Measurements from ENCODE around the gene DNAJB4.
A peak's percentile ranks its signal among the peaks of the same experiment; 100 is the strongest.
"Not testable (repeated sequence)": the region's sequence is repeated elsewhere in the genome, so short reads cannot be mapped to it uniquely, and the experiment has no call there.

DNAJB4 gene

DNA sequence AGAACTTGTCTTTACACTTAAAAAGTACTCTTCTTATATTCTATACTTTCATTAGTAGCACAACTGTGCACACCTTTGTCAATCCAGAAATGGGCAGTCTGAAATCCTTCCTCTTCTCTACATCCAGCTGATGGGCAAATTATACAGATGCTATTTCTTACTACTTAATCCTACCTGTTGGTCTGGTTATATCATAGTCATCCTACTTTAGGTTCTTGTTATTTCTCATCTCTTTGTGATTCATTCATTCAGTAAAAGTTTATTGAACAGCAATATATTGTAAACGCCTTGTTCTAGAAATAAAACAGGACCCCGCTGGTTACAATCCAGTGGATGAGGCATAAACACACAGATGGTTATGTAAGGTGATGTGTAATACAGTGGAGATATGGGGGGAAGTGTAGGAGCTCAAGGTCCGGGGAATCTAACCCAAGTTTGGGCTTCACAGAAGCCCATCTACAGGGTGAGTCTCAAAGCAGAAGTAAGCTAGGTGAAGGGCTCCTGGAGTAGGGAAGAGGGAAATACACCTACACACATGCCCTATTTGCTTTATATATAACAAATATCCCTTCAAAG, 14.0 kb upstream of the DNAJB4 start:
- Histone ChIP-seq H3K27me3 (ENCODE audit: insufficient read depth, low read length) (no peaks in the 10 kb centered on the region), H3K9me3 (ENCODE audit: insufficient read depth, low read depth, low read length) (no peaks in the 10 kb centered on the region), H3K27ac (ENCODE audit: low read depth, low read length) (no peak overlapping the region), H3K4me1 (ENCODE audit: insufficient read depth, low read length) (peaks cover 11% of the 10 kb centered on the region), H3K36me3 (ENCODE audit: insufficient read depth, low read length) (peaks cover 32% of the 10 kb centered on the region), H3K9ac (ENCODE audit: low read depth, low read length) (no peak overlapping the region), H3K4me3 (ENCODE audit: low read length) (no peak overlapping the region)
- 96% methylated on average over 3 of the region's 3 CpGs for WGBS

DNA sequence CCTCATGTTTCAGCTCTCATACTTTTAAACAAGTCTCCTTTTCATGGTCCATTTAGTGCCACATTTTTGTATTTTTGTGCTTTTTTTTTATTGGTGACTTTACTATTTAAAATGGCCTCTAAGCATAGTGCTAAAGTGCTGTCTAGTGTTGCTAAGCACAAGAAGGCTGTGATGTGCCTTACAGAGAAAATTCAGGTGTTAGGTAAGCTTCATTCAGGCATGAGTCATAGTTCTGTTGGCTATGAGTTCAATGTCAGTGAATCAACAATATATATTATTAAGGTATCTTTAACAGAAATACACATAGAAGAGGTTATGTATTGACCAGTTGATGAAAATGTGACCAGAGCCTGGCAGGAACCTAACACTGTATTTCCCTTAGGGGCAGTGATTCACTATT, 13.1 kb upstream of the DNAJB4 start:
- Histone ChIP-seq H3K9me3 (ENCODE audit: insufficient read depth, low read depth, low read length) (no peaks in the 10 kb centered on the region), H3K27me3 (ENCODE audit: insufficient read depth, low read length) (no peaks in the 10 kb centered on the region), H3K4me1 (ENCODE audit: insufficient read depth, low read length) (0 out of 2 replicates have a peak, but pooled peaks cover 2% of the 10 kb centered on the region), H3K4me3 (ENCODE audit: low read length) (no peak overlapping the region), H3K9ac (ENCODE audit: low read depth, low read length) (no peak overlapping the region), H3K36me3 (ENCODE audit: insufficient read depth, low read length) (peaks cover 37% of the 10 kb centered on the region), H3K27ac (ENCODE audit: low read depth, low read length) (no peak overlapping the region)

DNA sequence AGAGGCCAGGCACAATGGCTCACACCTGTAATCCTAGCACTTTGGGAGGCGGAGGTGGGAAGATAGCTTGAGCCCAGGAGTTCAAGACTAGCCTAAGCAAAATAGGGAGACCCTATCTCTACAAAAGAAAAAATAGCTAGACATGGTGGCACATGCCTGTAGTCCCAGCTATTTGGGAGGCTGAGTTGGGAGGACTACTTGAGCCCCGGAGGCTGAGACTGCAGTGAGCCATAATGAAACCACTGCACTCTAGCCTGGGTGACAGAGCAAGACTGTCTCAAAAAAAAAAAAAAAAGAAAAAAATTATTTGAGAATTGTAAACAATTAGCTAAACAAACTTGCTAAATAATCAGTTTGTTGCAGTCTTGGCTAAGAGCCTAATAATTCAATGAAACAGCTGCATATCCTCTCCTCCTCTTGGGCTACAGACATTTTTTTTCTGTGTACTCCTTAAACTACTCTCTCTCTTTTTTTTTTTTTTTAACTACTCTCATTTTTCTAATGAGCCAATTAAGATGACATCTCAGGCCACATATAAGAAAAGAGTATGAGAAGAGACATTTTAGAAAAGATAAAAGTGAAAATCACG, 10.5 kb upstream of the DNAJB4 start:
- Histone ChIP-seq H3K27me3 (ENCODE audit: insufficient read depth, low read length) (no peaks in the 10 kb centered on the region), H3K27ac (ENCODE audit: low read depth, low read length) (no peak overlapping the region), H3K36me3 (ENCODE audit: insufficient read depth, low read length) (peaks cover 40% of the 10 kb centered on the region), H3K9me3 (ENCODE audit: insufficient read depth, low read depth, low read length) (no peaks in the 10 kb centered on the region), H3K4me3 (ENCODE audit: low read length) (no peak overlapping the region), H3K9ac (ENCODE audit: low read depth, low read length) (no peak overlapping the region), H3K4me1 (ENCODE audit: insufficient read depth, low read length) (no peaks in the 10 kb centered on the region)
- 99% methylated on average over 3 of the region's 3 CpGs for WGBS

DNA sequence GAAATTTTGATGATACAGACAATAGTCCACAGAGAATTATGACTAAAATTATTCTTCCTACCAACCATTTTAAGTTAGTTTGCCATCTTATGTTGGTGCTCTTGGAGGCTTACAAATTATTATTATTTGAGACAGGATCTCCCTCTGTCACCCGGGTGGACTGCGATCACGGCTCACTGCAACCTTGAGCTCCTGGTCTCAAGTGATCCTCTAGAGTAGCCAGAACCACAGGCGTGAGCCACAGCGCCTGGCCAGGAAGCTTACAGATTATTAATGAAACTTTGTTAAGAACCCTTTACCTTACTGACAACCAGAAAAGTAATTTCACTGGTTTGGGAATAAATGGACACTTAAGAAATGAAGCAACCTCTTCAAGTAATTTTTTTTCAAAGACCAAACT, 8.0 kb upstream of the DNAJB4 start:
- Histone ChIP-seq H3K4me3 (ENCODE audit: low read length) (no peak overlapping the region), H3K27me3 (ENCODE audit: insufficient read depth, low read length) (no peaks in the 10 kb centered on the region), H3K9me3 (ENCODE audit: insufficient read depth, low read depth, low read length) (no peaks in the 10 kb centered on the region), H3K9ac (ENCODE audit: low read depth, low read length) (no peak overlapping the region), H3K36me3 (ENCODE audit: insufficient read depth, low read length) (peaks cover 35% of the 10 kb centered on the region), H3K4me1 (ENCODE audit: insufficient read depth, low read length) (no peaks in the 10 kb centered on the region), H3K27ac (ENCODE audit: low read depth, low read length) (no peak overlapping the region)
- 97% methylated on average over 5 of the region's 5 CpGs for WGBS

DNA sequence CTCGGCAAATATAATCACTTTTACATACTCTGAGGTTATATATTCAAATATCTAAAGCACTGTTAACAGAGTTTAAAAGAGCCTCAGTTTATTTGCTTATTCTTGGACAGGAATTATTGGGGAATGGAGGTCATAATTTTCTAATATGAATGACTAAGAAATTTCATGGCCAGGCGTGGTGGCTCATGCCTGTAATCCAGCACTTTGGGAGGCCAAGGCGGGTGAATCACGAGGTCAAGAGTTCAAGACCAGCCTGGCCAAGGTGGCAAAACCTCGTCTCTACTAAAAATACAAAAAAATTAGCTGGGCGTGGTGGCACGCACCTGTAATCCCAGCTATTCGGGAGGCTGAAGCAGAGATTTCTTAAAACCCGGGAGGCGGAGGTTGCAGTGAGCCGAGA, 4.2 kb upstream of the DNAJB4 start:
- H3K27ac ChIP-seq (ENCODE audit: low read depth, low read length); H3K9ac ChIP-seq (ENCODE audit: low read depth, low read length); H3K27me3 ChIP-seq (ENCODE audit: insufficient read depth, low read length); H3K9me3 ChIP-seq (ENCODE audit: insufficient read depth, low read depth, low read length); H3K36me3 ChIP-seq (ENCODE audit: insufficient read depth, low read length); H3K4me3 ChIP-seq (ENCODE audit: low read length): not testable (repeated sequence)
- WGBS = 94% methylated on average over 11 of the region's 11 CpGs
- H3K4me1 ChIP-seq (ENCODE audit: insufficient read depth, low read length) = peaks cover 21% of the 10 kb centered on the region

DNA sequence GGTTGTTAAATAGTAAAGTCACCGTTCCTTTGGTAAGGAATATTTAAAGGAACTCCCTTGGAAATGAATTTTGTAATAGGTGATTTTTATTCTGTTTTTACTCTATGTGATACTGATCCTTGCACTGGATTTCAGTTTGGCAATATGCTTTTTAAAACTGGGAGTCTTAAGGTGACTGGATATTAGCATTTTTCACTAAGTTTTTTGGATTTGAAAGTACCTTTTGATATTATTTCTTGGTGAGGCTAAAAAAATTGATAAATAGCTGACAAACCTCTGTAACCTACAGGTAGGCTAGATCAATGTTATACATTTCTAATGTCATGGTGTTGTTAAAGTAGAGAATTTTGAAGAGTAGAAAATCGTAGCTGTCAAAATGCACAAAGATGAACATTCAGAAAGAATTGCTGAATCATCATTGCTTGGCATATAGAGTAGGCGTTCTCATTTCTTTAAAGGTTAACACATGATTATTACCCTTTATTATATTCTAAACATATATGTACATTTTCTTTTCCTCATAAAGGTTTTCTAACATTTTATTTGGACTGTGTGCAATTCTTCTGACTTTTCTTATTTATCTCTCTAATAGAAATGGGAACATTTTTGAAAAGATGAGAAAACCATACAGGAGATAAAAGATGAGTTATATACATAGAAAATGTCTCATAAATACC, 1.5 kb upstream of the DNAJB4 start:
- H3K9ac ChIP-seq (ENCODE audit: low read depth, low read length) = no peak overlapping the region
- no peaks in the 10 kb centered on the region for H3K36me3 ChIP-seq (ENCODE audit: insufficient read depth, low read length)
- H3K4me3 ChIP-seq (ENCODE audit: low read length) = peak overlapping the region; percentile 55; the same call in 1 of the 2 replicates
- H3K27ac ChIP-seq (ENCODE audit: low read depth, low read length) = peak overlapping the region; percentile 2; the same call in 1 of the 2 replicates
- H3K9me3 ChIP-seq (ENCODE audit: insufficient read depth, low read depth, low read length) = no peaks in the 10 kb centered on the region
- H3K4me1 ChIP-seq (ENCODE audit: insufficient read depth, low read length) = peaks cover 31% of the 10 kb centered on the region
- 86% methylated on average over 2 of the region's 3 CpGs for WGBS
- H3K27me3 ChIP-seq (ENCODE audit: insufficient read depth, low read length) = no peaks in the 10 kb centered on the region

DNA sequence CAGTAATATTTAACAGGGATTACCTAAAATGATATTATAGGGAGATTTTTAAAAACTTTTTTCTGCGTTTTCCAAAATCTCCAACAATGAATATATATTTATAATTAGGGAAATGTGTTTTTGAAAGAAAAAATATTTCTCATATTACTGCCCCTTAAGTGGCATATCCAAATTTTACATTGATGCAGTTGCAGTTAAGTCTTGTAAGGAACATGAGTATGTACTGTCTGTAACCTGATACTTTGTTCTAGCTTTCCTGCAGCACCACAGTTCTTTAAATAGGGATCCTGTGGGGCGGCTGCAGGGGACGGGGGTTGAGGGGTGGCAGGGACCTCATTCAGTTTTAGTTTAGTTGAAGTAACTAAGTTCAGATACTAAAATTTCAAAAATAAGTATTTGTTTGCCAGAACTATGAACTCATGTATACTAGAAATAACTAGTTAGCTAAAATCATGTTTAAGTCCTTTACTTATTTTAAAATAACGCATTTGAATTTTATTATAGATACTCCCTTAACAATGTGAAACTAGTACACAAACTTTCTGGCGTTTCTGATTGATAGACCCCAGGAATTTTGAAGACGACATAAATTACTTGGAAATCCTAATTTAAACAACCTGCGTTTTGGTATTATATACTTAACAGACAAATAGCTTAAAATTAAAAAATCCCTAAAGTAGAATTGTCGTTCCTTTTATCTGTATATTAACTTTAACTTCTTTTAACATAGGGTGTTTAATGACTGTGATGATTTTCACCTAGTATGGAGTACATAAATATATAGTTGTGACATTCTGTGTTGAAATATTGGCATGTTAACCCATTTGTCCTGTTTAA, 639 bp upstream of the DNAJB4 start:
- Histone ChIP-seq H3K9ac (ENCODE audit: low read depth, low read length) (peak overlapping the region; percentile 93), H3K27ac (ENCODE audit: low read depth, low read length) (peak overlapping the region; percentile 90), H3K9me3 (ENCODE audit: insufficient read depth, low read depth, low read length) (no peaks in the 10 kb centered on the region), H3K27me3 (ENCODE audit: insufficient read depth, low read length) (no peaks in the 10 kb centered on the region), H3K36me3 (ENCODE audit: insufficient read depth, low read length) (no peaks in the 10 kb centered on the region), H3K4me3 (ENCODE audit: low read length) (peak overlapping the region; percentile 55), H3K4me1 (ENCODE audit: insufficient read depth, low read length) (peaks cover 31% of the 10 kb centered on the region)
- WGBS = 10% methylated on average over 4 of the region's 8 CpGs

DNA sequence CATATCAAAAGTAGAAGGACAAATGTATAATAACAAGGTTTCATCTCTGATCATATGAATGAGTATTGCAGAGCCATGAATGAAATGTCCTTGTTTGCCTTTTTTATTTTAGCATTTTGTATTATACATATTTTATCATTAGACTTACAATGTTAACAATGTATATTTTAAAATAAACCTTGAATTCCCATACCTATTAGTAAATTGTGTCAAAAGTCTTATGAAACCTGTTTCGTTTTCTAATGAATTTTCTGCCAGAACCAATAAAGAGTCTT, 646 bp downstream of the DNAJB4 start:
- no peaks in the 10 kb centered on the region for H3K36me3 ChIP-seq (ENCODE audit: insufficient read depth, low read length)
- H3K9ac ChIP-seq (ENCODE audit: low read depth, low read length) = peak overlapping the region; percentile 93; the same call in 1 of the 2 replicates
- peaks cover 31% of the 10 kb centered on the region for H3K4me1 ChIP-seq (ENCODE audit: insufficient read depth, low read length)
- H3K27me3 ChIP-seq (ENCODE audit: insufficient read depth, low read length) = no peaks in the 10 kb centered on the region
- no peaks in the 10 kb centered on the region for H3K9me3 ChIP-seq (ENCODE audit: insufficient read depth, low read depth, low read length)
- peak overlapping the region; percentile 55 for H3K4me3 ChIP-seq (ENCODE audit: low read length)
- no peak overlapping the region for H3K27ac ChIP-seq (ENCODE audit: low read depth, low read length)
- no CpG with 5 or more reads among the region's 1 CpG for WGBS

DNA sequence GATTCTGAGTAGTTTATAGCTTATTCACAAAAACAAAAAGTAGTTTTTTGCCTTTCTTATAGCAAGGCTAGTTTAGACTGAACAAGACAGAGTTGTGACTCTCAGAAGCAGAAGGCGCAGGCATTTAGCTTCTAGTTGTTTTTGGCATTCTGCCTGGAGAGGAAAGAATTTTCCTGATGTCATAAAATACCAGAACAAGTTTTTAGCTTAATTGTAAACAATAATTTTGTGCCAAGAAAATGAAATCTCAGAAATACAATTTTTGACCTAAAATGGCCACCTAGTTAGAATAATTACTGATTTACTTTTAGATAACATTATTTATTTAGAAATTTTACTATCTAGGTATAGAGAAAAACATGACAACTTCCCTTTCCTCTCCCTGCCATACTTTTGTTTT, 1.0 kb downstream of the DNAJB4 start:
- H3K4me1 ChIP-seq (ENCODE audit: insufficient read depth, low read length) = peaks cover 31% of the 10 kb centered on the region
- 100% methylated on average over 1 of the region's 1 CpG for WGBS
- H3K9me3 ChIP-seq (ENCODE audit: insufficient read depth, low read depth, low read length) = no peaks in the 10 kb centered on the region
- H3K27me3 ChIP-seq (ENCODE audit: insufficient read depth, low read length) = no peaks in the 10 kb centered on the region
- no peaks in the 10 kb centered on the region for H3K36me3 ChIP-seq (ENCODE audit: insufficient read depth, low read length)
- H3K27ac ChIP-seq (ENCODE audit: low read depth, low read length) = no peak overlapping the region
- H3K4me3 ChIP-seq (ENCODE audit: low read length) = peak overlapping the region; percentile 55
- H3K9ac ChIP-seq (ENCODE audit: low read depth, low read length) = peak overlapping the region; percentile 93; the same call in 1 of the 2 replicates

DNA sequence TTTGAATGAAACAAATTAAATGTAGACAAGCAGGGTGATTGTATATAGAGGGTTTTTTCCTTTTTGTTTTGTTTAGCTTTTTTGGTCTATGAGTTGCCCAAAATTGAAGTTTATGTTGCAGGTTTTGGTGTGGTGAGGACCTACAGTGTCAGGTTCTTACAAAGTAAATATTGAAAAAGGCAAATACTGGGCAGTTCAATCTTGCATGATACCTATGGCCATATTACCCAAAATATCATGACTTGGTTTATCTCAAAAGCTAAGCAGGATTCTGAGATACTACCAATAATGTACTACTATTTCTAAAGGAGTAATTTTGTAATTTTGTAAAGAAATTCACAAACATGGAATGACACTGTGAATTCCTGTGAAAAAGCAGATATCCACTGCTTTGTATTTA, 1.8 kb downstream of the DNAJB4 start:
- Histone ChIP-seq H3K9me3 (ENCODE audit: insufficient read depth, low read depth, low read length) (no peaks in the 10 kb centered on the region), H3K27me3 (ENCODE audit: insufficient read depth, low read length) (no peaks in the 10 kb centered on the region), H3K27ac (ENCODE audit: low read depth, low read length) (no peak overlapping the region), H3K36me3 (ENCODE audit: insufficient read depth, low read length) (no peaks in the 10 kb centered on the region), H3K4me1 (ENCODE audit: insufficient read depth, low read length) (peaks cover 31% of the 10 kb centered on the region), H3K9ac (ENCODE audit: low read depth, low read length) (no peak overlapping the region), H3K4me3 (ENCODE audit: low read length) (peak overlapping the region; percentile 55; the same call in 1 of the 2 replicates)

DNA sequence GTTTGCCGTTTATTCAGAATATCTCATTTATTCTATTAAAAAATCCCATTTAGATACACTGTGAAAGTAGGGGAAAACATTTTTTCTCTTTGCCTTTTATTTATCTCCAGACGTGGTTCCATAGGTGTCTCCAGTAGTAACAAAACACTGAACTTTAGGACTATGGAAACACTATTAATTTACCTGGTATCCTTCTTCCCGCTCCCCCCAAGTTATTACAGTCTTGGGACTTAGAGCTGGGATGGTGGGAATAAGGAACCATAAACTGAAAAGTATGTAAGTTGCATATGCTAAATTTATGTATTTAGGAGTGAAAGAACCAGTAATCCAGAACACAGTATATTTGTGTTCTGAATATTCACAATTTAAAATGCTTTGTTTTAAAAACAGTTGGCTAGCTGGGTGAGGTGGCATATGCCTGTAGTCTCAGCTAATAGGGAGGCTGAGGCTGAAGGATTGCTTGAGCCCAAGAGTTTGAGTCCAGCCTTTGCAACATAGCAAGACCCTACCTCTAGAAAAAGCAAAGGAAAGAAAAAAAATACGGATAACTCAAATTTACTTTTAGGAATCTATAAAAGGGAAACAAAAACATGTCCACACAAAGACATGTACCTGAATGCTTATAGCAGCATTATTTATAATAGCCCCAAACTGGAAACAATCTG, 3.1 kb downstream of the DNAJB4 start:
- Histone ChIP-seq H3K27ac (ENCODE audit: low read depth, low read length) (no peak overlapping the region), H3K27me3 (ENCODE audit: insufficient read depth, low read length) (no peaks in the 10 kb centered on the region), H3K36me3 (ENCODE audit: insufficient read depth, low read length) (no peaks in the 10 kb centered on the region), H3K4me1 (ENCODE audit: insufficient read depth, low read length) (peaks cover 31% of the 10 kb centered on the region), H3K9me3 (ENCODE audit: insufficient read depth, low read depth, low read length) (no peaks in the 10 kb centered on the region), H3K9ac (ENCODE audit: low read depth, low read length) (no peak overlapping the region), H3K4me3 (ENCODE audit: low read length) (no peak overlapping the region)
- no CpG with 5 or more reads among the region's 4 CpGs for WGBS
